Dermis microvascular lymphatic vessel endothelial cell (primary cell): ENCODE results near the gene CCDC85C. TPM values are rescaled to one million over a fixed set of nuclear protein-coding genes. Genes with fewer than 3 reads are reported as not detected.

Experiments
- DNase-seq, 2 donors: peaks; one replicate each; pipeline versions ENCODE4 v3.0.0 to v3.0.0-alpha.2; 2010; ENCODE audit warnings: low read depth in 2 of 2
- total RNA-seq: library from RNA; depleted of rRNA; stranded (reverse); fragments of >200 nt; gene quantifications from 2 replicates; pipeline ENCODE4 v1.2.1, GENCODE V29; 2014

CCDC85C gene
- total RNA-seq, 1 donor from 2014 or later = 5.5 TPM

- DNase-seq = no peak
These were observed 151.0 kb downstream of the CCDC85C start for GRCh38 chr14:99452968-99453367.

GRCh38 chr14:99451234-99451633, 152.8 kb downstream of the CCDC85C start:
- no peak for DNase-seq

GRCh38 chr14:99450266-99450665, 153.7 kb downstream of the CCDC85C start:
- no peak for DNase-seq

Other genes with a start within 250 kb of the CCDC85C start
- 43.5 and 47.4 TPM in 2 replicates for gene SETD3, start 123.3 kb downstream of the CCDC85C start, total RNA-seq
- 19.2 and 24.1 TPM in 2 replicates for gene CCNK, start 122.8 kb downstream of the CCDC85C start, total RNA-seq
- gene HHIPL1, start 40.9 kb upstream of the CCDC85C start, total RNA-seq = 1.4 and 2.3 TPM in 2 replicates
- 0.13 TPM in 2 replicates for gene CYP46A1, start 80.1 kb upstream of the CCDC85C start, total RNA-seq
- gene EML1, start 189.2 kb upstream of the CCDC85C start, total RNA-seq = 29.9 and 35.1 TPM in 2 replicates